HG02763 (cell line): ENCODE data around the gene TRIM31.

Experiments
- ATAC-seq: cut with Tn5 transposase; IDR thresholded peaks from one replicate; pipeline ENCODE4 v1.9.1; 2021; ENCODE audit warnings: mild to moderate bottlenecking, moderate library complexity; ENCODE audit not compliant: unreplicated experiment

TRIM31 gene

GRCh38 chr6:30055513-30055912 lies 57.4 kb downstream of the TRIM31 start:
- ATAC-seq: no peak

DNA sequence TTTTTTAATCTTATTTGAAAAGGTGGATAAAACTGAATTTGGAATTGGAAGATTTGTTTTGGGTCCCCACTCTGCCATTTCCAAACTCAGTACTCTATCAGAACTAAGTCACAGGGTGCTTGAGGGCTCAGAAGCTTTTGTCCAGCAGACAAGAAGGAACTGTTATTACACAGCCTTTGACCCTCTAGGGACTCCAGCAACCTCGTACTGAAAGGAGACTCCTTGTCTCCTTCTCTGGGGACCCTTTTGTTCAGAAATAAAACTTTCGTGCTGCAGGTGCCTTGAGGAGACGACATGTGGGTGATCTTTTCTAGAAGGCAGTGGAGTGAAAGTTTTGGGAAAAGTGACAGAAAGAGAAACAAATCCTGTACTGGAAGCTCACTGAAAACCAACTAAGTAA lies 59.2 kb downstream of the TRIM31 start:
- no peak for ATAC-seq
